Measurements from ENCODE around the gene ARF3. TPM values are rescaled to one million over a fixed set of nuclear protein-coding genes. Genes with fewer than 3 reads are reported as not detected.

The ARF3 gene
- total RNA-seq, 4 donors from 2014 or later = 6.9 to 117 (median 29.7) TPM

DNA sequence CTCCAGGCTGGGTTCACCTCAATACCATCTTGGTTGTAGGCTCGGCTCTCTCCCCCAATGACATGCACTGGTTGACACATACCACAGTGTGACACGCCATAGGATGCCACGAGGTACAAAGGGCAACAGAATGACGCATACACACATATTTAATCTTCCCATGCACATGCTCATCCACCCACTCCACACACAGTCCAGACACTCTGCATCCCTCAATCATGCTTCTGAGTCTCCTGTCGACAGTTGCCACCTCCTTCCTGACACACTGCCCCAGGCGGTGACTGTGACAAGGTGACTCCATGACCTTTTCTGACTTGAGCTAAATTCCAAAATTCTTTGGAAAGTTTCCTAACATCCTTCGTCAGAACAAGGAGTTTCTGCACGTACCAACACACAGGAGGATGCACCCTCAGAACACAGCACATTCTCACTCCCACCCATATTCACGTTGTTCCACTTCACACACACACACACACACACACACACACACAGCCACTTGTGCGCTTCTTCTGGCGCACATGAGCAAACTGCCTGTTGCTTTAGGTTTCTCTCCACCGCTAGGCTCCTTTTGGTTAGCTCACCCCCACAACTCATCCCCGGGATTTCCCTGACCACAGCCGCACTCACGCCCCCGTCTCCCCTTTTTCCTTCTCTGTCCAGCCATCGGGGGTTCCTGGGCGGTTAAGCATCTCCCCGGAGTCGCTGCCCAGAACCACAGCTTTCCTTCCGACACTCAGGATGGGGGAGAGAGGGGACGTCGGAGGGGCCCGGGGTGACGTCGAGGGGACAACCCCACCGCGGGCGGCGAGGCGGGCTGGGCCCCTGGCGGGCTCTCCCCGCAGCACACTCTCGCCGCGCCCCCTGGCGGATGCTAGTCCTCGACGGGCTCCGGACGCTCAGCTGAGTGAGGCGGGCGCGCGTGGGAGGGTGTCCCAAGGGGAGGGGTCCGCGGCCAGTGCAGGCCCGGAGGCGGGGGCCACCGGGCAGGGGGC is 20.3 kb upstream of the ARF3 start:
- H3K36me3 ChIP-seq = no peaks in the 10 kb centered on the region
- H3K27ac ChIP-seq = no peak overlapping the region
- H3K4me3 ChIP-seq = no peak overlapping the region
- intact Hi-C loops (cut with DNase I; ENCODE audit: low total_unique reads) = no loop called here
- no peaks in the 10 kb centered on the region for H3K9me3 ChIP-seq
- no peak for DNase-seq
- TF ChIP-seq, protein P1, sequence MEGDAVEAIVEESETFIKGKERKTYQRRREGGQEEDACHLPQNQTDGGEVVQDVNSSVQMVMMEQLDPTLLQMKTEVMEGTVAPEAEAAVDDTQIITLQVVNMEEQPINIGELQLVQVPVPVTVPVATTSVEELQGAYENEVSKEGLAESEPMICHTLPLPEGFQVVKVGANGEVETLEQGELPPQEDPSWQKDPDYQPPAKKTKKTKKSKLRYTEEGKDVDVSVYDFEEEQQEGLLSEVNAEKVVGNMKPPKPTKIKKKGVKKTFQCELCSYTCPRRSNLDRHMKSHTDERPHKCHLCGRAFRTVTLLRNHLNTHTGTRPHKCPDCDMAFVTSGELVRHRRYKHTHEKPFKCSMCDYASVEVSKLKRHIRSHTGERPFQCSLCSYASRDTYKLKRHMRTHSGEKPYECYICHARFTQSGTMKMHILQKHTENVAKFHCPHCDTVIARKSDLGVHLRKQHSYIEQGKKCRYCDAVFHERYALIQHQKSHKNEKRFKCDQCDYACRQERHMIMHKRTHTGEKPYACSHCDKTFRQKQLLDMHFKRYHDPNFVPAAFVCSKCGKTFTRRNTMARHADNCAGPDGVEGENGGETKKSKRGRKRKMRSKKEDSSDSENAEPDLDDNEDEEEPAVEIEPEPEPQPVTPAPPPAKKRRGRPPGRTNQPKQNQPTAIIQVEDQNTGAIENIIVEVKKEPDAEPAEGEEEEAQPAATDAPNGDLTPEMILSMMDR (IDR thresholded peaks at IDR 0.05) = peak; percentile 47 to 73 (median 68)
- no peak for TF ChIP-seq POLR2A (IDR thresholded peaks at IDR 0.05)
- peaks cover 33 to 55% of the 10 kb centered on the region in 2 donors for H3K27me3 ChIP-seq
- H3K4me1 ChIP-seq = peaks cover 0 to 36% of the 10 kb centered on the region in 2 donors

- Histone ChIP-seq H3K36me3 (no peaks in the 10 kb centered on the region), H3K27me3 (peaks cover 31 to 41% of the 10 kb centered on the region in 2 donors), H3K4me1 (peaks cover 0 to 19% of the 10 kb centered on the region in 2 donors), H3K9me3 (no peaks in the 10 kb centered on the region), H3K4me3 (no peak overlapping the region), H3K27ac (no peak overlapping the region)
- intact Hi-C loops (cut with DNase I; ENCODE audit: low total_unique reads) = no loop called here
- no peak for DNase-seq
- TF ChIP-seq POLR2A (IDR thresholded peaks at IDR 0.05) = no peak
- TF ChIP-seq, protein P1 (IDR thresholded peaks at IDR 0.05) = peak in 3 of 4 experiments; percentile 10 to 13 (median 10)
These were observed 16.8 kb upstream of the ARF3 start for GRCh38 chr12:48973941-48974673.

DNA sequence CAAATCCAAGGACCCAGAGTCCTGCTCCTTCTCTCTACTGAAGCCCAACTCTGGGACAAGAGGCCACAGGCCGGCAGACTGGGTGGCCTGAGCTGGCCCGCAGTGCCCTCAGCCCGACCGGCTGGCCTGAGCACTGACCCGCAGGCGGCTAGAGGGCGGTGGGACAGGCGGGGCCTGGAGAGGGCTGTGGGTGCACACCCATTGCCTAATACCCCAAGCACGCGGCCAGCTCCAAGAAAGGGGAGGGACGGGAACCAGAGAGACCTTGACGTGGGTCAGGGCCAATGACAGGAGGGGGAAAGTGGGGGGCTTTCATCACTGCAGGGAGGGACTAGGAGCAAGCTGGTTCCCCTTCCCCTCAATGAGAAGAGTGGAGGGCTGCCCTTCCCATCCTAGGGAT is 16.2 kb upstream of the ARF3 start:
- no peak overlapping the region for H3K27ac ChIP-seq
- DNase-seq = no peak
- no peak for TF ChIP-seq POLR2A (IDR thresholded peaks at IDR 0.05)
- TF ChIP-seq, protein P1 (IDR thresholded peaks at IDR 0.05) = no peak
- H3K4me3 ChIP-seq = no peak overlapping the region
- no peaks in the 10 kb centered on the region for H3K9me3 ChIP-seq
- peaks cover 29 to 36% of the 10 kb centered on the region in 2 donors for H3K27me3 ChIP-seq
- no peaks in the 10 kb centered on the region for H3K36me3 ChIP-seq
- intact Hi-C loops (cut with DNase I; ENCODE audit: low total_unique reads) = no loop called here
- H3K4me1 ChIP-seq = peaks cover 0 to 13% of the 10 kb centered on the region in 2 donors

DNA sequence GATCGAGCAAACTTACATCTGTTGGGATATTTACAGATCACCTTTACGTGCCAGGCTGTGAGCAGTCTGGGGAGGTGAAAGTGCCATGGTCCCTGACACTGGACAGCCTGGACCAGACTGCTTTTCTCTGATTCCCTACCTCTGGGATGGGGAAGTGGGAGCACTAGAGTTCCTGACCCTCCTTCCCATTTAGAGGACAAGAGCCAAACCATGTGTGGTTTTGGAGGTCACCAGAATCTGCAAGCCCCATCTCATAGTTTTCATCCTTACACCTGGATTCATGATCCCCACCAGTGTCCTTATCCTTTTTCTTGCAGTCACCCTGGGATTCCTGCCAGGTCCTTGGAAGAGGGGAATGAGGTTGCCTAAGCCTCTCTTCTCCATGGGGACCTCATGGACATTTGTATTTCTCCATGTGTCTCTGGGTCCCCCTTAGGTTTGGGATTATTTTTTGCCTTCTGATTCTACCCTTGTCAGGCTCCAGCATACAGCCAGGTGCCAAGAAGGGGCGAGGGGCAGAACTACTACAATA is 15.7 kb upstream of the ARF3 start:
- Histone ChIP-seq H3K27me3 (peaks cover 24 to 31% of the 10 kb centered on the region in 2 donors), H3K27ac (no peak overlapping the region), H3K9me3 (no peaks in the 10 kb centered on the region), H3K4me3 (no peak overlapping the region), H3K36me3 (no peaks in the 10 kb centered on the region), H3K4me1 (peaks cover 0 to 8% of the 10 kb centered on the region in 2 donors)
- no peak for TF ChIP-seq POLR2A (IDR thresholded peaks at IDR 0.05)
- TF ChIP-seq, protein P1 (IDR thresholded peaks at IDR 0.05) = no peak
- DNase-seq = no peak
- intact Hi-C loops (cut with DNase I; ENCODE audit: low total_unique reads) = no loop called here

Data from uterus (tissue), 4 donors.